GM18867 (cell line): ENCODE measurements around the gene LILRA6.
"Not testable (repeated sequence)": the region's sequence is repeated elsewhere in the genome, so short reads cannot be mapped to it uniquely, and the experiment has no call there.

Experiments
- ATAC-seq: cut with Tn5 transposase; IDR thresholded peaks from one replicate; pipeline ENCODE4 v1.9.1; 2021; ENCODE audit warnings: mild to moderate bottlenecking, moderate library complexity; ENCODE audit not compliant: unreplicated experiment

LILRA6 gene

DNA sequence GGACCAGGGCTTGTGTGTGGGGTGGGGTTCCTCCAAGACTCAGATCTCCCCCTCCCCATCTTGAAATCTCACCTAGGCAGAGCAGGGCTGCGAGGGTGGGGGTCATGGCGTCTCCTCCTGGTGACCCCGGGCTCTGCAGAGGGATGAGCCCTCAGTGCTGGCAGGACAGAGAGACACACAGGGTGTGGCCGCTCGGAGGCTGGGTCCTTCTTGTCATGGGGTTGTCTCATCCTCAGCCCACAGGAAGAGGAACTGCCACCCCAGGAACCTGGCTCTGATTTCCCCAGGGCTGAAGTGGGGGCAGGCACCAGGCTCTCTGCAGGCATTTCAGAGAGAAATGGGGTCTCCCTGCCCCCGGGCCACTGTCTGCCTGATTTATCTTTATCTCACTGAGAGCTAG lies at the start of gene LILRA6:
TSS of gene LILRA6 (minus strand) at position 145 of the 400 bp plus-strand sequence.
- ATAC-seq = not testable (repeated sequence)

DNA sequence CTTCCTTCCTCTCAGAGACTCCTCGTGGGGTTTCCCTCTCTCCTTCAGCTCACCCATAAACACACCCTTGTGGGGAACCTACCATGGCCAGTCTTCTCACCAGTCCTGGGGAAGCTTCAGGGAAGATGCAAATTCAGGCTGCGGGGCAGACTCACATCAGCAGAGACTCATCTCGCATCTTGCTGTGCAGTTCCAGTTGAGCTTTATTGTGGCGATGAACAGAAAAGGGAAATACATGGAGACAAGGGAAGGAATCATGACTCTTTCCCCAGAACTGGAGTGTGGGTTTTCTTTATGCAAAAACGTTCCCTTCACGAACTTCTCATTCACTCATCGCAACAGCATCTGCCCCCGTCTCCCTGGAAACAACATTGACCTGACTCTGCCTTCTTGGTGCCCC lies 46.6 kb upstream of the LILRA6 start:
- ATAC-seq = not testable (repeated sequence)

DNA sequence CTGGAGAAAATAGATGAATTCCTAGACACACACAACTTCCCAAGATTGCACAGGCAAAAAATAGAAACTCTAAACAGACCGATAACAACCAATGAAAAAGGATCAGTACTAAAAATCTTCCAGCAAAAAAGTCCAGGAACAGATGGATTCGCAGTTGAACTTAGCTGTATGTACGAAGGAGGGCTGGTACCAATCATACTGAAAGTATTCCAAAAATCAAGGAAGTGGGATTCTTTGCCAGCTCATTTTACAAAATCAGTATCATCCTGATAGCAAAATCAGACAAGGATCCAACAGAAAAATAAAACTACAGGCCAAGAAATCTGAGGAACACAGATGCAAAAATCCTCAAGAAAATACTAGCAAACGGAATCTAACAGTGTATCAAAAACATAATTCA lies 44.9 kb upstream of the LILRA6 start:
- ATAC-seq = no peak

DNA sequence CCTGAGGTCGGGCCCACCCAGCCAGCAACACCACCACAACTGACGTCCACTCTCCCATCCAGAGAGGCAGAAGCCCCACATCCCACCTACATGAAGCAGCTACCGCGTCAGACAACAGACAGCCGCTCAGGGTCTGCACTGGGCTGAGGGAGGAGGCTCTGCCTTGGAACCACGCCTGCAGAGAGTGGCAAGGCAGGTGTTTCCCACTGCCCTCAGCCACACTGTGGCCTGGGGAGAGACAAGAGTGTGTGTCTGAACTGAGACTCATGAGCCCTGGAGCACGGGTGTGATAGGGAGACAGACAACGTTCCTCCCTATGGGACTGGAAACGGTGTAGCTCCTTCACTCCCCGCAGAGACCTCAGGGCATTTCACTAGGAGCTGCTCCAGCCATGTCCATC lies 43.7 kb upstream of the LILRA6 start:
- ATAC-seq = not testable (repeated sequence)

DNA sequence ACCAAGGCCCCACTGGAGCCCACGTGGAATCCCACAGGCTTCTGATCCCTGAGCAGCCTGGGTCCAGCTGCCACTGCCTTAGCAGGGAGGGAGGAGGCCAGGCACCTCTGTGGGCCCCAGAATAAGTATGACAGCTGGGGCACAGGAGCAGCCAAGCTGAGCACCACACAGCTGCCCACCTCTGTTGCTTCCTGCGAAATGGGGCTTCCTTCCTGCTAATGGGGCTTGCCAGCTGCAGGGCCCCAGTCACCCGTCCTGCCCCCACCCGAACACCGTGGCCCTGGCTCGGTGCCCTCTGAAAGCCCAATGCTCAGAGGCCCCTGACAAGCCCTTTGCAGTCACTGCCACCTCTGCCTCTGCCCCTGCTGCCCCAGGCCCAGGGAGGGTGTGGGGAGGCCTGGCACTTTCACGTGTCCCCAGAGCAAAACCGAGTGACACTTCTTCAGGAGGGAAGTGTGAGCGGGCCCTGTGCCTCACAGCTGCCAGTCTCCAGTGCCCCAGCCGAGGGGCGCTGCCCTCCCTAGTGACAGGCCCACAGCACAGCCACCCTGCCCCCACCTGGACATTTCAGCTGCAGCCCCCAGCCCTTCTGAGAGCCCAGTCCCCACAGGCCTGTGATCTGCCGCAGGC lies 43.0 kb upstream of the LILRA6 start:
- peak; percentile 49 for ATAC-seq

DNA sequence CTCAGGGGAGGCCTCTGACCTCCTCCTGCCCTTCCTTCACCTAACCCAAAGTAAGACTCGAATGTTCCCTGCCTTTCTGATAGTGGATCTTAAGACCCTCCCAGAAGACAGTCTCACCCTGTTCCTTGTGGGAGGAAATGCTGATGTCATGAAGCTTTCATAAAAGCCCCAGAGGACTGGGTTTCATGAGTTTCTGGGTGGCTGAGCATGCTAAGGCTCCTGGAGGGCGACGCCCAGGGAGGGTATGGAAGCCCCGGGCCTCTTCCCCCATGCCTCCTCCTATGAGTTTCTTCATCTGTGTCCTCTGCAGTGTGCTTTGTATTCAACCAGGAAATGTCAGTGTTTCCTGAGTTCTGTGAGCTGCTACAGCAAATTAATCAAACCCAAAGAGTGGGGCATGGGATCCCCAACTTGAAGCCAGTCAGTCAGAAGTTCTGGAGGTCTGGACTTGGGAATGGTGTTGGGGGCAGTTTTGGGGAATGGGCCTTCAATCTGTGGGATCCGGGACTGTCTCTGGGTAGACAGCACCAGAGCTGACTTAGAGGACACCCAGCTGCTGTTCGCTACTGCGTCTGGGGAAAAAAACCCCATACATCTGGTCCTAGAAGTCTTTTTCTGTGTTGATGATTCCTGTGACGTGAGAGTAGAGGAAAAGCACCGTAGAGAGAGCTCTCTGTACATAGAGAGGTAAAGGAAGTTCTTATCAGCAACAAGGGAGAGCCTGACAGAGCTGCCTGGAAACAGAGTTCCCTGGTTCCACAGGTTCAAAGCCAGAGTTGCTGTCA lies 40.3 kb upstream of the LILRA6 start:
- no peak for ATAC-seq

DNA sequence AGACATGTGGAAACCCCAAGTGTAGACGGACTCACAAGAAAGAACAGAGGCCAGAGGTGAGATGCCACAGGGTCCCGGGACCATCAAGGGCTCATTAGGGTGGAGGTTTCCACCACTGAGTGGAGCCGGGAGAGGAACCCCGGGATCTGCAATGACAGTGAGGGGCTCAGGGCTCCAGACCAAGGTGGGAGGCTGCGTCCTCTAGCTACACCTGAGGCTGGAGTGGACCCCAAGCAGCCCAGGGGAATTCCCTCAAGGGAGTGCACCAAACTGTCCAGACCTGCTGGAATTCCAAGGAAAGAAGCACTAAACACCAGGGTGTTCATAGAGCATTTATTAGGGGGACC lies 39.1 kb upstream of the LILRA6 start:
- ATAC-seq = not testable (repeated sequence)

DNA sequence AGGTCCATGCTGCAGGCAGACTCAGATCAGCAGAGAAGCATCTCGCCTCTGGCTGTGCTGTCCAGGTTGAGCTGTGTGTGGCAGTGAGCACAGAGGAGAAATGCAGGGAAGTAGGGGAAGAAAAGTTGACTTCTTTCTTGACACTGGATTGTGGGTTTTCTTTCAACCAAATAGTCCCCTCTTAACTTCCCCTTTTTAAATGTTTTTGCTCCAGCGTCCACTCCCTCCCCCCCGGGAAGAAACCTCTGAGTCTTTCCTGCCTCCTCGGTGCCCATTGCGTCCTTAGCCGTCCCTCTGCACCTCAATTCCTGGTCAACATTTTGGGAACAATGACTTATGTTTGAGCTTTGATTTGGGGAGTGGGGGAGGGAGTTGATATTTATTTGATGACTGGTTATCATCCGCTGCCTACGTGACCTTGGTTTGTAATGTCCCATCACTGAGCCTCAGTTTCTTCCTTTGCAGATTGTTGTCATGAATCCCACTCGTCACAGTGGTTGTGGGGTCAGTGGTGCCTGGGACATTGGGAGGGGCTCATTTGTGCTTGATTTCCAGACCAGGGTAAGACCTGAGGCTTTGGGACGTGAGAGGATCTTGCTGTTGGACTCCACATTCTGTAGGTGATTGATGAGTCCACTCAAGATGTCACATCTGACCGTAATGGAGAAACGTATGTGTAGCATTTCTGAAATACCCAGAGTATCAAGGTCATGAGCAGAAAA lies 38.6 kb upstream of the LILRA6 start, which contains the start of gene LILRB2:
TSS of gene LILRB2 (minus strand) at position 104 of the 722 bp plus-strand sequence. CDS start 614 bp downstream, outside the sequence.
- no peak for ATAC-seq

DNA sequence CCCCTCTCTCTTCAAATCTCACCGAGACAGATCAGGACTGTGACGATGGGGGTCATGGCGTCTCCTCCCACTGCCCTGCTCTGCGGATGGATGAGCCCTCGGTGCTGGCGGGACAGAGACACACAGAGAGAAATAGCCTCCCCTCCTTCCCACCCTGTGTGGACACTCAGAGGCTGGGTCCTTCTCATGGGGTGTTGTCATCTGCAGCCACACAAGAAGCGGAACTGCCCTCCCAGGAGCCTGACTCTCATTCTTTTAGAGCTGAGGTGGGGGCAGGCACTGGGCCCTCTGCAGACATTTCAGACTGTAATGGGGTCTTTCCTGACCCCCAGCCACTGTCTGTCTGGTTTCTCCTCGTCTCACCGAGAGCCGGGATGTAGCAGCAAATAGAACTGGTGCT lies 37.9 kb upstream of the LILRA6 start:
- ATAC-seq = not testable (repeated sequence)

DNA sequence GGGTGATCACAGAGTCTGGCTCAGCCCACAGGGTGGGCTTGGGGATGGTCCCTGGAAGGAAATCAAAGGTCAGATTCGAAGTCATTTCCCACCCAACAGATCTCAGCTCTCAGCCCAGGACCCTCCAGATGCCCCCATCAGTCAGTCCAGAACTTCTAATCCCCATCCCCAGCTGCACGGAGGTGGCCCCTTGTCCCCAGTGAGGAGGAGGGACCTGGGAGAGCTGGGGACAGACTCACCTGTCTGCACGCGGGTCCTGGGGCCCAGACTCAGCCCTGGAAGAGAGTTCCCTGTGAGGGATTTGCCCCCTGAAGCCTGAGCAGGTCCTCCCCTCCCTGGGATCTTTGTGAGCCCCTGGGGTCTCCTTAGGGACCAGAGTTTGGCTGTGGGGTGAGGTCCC lies 37.4 kb upstream of the LILRA6 start:
- not testable (repeated sequence) for ATAC-seq

DNA sequence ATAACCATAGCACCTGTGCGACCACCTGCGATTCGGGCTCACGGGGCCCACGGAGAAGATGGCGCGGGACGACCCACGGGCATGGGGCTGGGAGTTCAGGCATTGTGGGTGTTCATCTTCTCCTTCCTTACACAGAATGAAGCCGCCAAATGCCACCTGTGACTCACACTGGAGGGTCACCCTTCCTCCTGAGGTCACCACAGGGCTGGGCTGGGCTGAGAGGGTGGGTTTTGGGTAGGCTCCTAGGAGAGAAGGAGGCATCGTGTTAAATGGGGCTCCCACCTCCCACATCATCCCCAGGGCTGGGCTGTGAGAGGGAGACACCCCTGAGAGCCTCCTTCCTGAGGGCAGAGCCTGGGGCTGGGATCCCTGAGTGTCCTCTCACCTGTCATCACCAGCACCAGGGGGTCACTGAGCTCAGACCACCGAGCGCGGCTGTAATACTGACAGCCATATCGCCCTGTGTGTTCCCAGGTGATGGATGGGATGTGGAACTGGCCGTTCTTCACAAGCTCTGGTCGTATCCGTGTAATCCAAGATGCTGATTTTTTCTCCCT lies 36.9 kb upstream of the LILRA6 start:
- ATAC-seq = no peak

DNA sequence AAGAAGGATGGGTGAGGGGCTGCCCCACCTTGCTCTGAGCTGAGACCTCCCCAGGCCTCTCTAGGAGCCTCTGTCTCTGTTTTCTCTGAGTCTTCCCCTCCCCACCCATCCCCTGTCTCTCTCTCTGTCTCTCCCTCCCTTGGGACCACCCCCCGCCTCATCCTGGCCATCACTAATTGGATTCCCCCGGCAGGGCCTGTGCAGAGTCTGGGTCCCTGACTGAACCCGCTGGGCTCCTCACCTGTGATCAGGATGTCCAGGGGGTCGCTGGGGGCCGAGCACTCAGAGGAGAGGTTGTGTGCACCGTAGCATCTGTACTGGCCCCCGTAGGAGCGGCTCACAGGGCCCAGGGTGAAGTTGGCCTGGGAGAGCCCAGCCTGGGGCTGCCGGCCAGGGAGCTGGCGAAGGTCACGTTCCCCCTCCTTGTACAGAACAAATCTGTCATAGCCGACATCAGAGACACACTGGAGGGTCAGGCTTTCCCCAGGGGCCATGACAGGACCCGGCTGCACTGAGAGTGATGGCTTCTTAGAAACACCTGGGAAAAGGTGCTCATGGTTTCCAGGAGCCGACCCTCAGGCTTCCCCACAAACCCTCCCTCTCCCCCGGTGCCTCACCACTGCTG lies 36.1 kb upstream of the LILRA6 start:
- ATAC-seq = not testable (repeated sequence)

DNA sequence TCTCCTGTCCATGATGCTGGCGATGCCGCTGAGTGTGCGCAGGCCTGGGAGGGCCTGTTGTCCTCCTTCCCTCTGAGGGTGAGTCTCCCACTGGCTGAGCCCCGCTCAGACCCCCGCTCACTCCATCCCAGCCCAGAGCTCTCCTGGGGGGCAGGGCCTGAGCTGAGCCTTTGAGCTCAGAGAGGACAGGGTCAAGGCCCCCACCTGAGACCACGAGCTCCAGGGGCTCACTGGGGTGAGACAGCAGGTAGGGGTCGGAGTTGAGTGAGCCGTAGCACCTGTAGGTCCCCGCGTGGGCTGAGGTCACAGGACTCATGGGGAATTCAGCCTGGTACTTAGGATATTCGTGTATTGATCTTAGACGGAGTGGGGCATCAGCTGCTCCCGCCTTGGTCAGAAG lies 35.5 kb upstream of the LILRA6 start:
- not testable (repeated sequence) for ATAC-seq

DNA sequence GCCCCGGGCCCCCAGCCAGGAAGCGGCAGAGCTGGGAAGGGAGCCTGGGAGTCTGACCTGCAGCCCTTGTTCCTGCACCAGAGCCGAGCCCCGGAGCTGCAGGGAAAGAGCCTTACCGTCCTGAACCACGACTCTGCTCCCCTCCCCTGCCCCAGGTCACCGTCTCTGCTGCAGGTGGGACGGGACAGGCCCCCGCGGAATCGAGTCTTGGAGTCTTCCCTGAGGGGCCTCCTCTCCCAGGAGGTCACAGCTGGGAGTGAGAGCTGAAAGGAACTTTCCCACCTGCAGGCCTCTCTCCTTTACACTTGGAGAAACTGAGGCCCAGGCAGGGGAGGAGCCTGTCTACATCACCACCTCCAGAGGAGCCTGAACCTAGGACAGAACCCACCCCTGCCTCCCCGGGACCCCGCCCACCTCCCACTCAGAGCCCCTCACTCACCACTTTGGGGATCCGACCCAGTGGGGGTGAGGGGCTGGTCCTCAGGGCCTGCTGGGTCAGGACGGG lies 34.6 kb upstream of the LILRA6 start:
- not testable (repeated sequence) for ATAC-seq

DNA sequence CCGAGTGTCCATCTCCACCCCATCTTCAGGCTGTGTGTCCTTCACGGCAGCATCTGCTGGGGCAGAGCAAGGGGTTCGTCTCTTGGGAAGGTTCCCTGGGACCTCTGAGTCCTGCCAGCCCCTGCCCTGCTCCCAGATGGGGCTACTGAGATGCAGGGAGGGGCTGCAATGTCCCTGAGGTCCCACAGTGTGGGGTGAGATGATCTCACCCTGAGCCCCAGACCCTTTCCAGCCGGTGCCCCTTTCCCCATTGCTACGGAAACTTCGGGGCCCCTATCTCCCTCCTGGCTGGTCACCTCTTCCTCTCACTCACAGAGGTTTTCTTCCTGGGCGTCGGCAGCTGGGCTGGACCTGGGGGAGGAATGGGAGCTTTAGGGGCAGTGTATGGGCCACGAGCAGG lies 33.4 kb upstream of the LILRA6 start:
- no peak for ATAC-seq

DNA sequence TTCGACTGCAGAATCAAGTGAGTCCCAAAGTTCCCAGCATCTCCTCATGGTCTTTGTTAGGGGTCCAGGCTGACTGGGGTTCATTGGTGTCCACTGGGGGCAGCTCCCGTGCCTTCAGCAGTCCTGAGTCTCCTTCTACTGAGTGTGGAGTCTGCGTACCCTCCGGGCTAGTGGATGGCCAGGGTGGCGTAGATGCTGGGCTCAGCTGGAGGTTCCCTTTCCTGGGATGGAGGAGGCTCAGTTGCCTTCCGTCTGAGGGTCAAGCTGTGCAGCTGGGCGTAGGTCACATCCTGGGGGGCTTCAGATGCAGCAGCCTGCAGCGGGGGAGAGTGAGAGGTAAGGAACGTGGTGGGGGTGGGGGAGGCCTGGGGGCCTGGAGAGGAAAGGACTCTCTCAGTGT lies 31.9 kb upstream of the LILRA6 start:
- ATAC-seq = not testable (repeated sequence)

DNA sequence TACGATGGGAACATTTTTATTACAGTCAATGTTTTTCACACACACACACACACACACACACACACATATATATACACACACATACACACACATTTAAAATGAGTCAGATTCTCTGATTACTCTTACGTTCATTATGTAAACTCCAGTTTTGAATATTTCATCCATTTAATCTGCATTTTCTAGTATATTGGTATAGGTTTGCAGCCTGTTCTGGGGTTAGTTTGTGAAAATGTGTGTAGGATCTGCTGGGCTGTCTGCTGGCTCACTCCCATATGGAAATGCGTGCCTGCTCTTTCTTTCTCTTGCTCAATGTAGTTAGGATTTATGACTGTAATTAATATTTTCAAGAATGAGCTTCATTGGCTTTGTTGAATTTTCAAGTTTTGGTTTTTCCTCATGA lies 31.2 kb upstream of the LILRA6 start:
- ATAC-seq = no peak

DNA sequence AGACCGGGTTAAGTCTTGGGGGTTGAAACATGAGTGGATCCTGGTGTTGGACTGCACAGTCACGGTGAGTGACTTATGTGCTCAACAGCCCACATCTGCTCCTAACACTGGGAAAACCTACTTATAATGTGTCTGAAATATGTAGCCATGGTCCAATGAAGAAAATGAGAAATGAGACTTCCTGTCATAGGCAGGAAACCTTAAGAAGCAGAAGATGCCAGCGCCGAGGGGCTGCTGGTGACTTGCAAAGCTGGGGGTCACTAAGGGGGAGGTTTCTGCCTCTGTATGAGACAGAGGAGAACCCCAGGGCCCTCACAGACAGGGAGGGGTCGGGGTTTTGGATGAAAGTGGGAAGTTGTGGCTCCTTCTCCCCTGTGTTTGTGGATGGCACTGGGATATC lies 29.6 kb upstream of the LILRA6 start:
- ATAC-seq = not testable (repeated sequence)

DNA sequence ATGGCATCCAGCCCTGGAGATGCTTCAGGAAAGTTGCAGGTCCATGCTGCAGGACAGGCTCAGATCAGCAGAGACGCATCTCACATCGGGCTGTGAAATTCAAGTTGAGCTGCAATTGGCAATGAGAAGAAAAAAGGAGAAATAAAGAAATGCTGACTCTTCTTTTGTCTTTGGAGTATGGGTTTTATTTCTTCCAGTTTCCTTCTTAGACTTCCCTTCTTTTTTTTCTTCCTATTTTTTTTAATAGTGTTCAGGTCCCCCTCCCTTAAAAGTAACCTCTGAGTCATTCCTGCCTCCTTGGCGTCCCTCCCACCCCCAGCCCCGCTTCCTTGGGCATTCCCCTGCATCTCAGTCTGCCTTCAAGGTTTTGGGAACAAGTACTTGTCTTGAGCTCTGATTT lies 29.0 kb upstream of the LILRA6 start:
- not testable (repeated sequence) for ATAC-seq

DNA sequence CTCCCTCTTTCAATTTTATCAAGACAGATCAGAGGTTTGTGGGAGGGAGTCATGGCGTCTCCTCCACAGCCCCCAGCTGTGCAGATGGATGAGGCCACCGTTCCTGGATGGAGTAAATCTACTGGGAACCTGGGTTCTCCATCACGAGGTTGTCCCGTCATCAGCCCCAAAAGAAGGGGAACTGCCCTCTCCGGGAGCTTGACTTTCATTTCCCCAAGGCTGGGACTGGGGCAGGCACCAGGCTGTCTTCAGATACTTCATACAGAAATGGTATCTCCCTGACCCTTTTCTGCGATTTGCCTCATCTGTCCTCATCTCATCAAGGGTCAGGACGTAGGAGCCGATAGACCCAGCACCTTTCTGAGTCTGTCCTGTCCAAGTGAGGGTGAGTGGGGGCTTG lies 28.5 kb upstream of the LILRA6 start:
- ATAC-seq = no peak

DNA sequence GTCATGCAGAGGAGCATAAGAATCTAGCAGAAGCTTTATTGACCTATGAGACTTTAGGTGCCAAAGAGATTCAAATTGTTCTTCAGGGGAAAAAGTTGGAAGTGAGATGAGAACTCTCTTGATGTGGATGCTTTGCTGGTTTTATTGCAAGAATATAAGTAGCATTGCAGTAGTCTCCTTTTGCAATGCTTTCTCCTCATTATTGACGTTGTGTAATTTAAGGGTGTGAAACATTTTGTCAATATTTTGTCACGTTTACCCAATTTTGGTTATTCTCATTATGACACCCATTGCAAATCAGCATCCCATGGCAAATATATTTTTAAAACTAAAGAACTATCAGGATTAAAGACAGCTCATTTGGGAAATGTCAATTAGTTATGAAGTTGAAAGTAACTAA lies 26.3 kb upstream of the LILRA6 start:
- ATAC-seq = no peak
